ENCODE measurements around the gene SEMA3A. TPM values are rescaled to one million over a fixed set of nuclear protein-coding genes. Genes with fewer than 3 reads are reported as not detected.

SEMA3A gene
- total RNA-seq, 1 experiment from 2014 or later: 32.2 TPM

DNA sequence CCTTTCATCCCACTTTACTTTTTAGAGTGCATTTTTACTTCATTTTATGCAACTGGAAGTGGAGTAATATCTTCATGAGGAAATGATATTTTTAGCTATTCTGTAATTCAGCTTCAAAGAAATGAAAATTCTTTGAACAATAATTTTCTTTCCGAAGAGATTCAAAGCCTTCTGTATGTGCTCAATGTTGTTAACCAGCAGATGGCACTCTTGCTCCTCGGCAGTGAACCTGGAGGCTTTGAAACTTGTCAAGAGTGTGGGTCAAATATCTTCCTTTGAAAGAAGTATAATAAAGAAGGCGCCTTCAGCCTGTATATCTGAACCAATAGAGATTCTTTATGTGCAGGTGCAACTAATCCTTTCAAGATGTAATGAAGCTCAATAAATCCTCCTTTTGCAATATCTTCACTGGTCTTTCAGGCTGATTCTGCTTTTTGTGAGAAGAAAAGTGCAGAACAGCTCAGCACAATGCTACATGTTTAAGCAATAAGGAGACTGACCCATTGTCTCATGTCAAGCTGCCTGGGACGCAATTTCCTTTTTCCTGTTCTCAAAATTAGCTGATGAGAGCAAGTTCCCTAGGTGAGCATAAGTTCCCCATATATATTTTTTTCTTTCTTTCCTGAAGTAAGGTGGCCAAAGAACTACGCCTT lies 258.4 kb downstream of the SEMA3A start (continued):
- TF ChIP-seq, protein P1, sequence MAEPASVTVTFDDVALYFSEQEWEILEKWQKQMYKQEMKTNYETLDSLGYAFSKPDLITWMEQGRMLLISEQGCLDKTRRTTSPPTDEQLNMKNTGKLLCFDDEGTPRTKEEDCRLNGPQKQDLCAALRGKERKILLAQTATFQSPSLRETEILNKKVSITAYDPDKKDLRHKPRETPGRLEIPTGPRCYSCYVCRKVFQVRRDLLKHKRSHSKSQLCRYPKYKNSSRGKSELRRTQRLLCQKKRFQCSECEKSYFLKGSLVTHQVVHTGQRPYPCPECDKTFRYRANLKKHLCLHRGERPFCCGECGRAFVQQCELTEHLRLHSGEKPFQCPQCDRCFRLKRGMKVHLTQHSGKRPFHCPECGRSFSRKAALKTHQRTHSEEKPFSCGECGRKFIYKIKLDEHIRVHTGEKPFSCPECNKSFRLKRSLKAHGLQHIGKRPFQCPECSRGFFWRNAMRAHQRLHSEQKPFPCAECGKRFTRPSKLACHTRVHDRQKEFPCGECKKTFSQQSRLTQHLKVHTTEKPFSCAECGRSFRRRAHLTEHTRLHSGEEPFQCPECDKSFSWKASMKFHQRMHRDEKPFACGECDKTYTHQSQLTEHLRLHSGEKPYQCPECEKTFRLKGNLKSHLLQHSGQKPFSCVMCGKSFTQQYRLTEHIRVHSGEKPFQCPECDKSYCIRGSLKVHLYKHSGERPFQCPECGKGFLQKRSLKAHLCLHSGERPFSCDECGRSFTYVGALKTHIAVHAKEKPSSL (CRISPR knock-in tag; conservative IDR thresholded peaks at IDR 0.05): no peak
- TF ChIP-seq NR2C2 (CRISPR knock-in tag; IDR thresholded peaks at IDR 0.05) (no peak), CTCF (IDR thresholded peaks at IDR 0.05) (peak; percentile 70)

GRCh38 chr7:83934118-83934734 lies 260.4 kb downstream of the SEMA3A start:
- ATAC-seq (no peak), DNase-seq (ENCODE audit: low spot score) (no peak)
- ChIA-PET CTCF (interaction anchor here (0.6 to 3.1 kb wide), 4 partner anchors 14 to 1107 kb away, joined by 3 to 26 read pairs (median 4); no protein-coding TSS in a partner anchor), POLR2A (no interaction called here)
- Mint-ChIP-seq H3K27ac (no peak overlapping the region), H3K4me3 (no peak overlapping the region), H3K36me3 (no peaks in the 10 kb centered on the region), H3K27me3 (ENCODE audit: low read depth) (no peaks in the 10 kb centered on the region), H3K4me1 (0 out of 2 replicates have a peak, but pooled peaks cover 7% of the 10 kb centered on the region), H3K9me3 (no peaks in the 10 kb centered on the region)
- TF ChIP-seq ATF3 (CRISPR knock-in tag; conservative IDR thresholded peaks at IDR 0.05): no peak
- TF ChIP-seq, protein P2, sequence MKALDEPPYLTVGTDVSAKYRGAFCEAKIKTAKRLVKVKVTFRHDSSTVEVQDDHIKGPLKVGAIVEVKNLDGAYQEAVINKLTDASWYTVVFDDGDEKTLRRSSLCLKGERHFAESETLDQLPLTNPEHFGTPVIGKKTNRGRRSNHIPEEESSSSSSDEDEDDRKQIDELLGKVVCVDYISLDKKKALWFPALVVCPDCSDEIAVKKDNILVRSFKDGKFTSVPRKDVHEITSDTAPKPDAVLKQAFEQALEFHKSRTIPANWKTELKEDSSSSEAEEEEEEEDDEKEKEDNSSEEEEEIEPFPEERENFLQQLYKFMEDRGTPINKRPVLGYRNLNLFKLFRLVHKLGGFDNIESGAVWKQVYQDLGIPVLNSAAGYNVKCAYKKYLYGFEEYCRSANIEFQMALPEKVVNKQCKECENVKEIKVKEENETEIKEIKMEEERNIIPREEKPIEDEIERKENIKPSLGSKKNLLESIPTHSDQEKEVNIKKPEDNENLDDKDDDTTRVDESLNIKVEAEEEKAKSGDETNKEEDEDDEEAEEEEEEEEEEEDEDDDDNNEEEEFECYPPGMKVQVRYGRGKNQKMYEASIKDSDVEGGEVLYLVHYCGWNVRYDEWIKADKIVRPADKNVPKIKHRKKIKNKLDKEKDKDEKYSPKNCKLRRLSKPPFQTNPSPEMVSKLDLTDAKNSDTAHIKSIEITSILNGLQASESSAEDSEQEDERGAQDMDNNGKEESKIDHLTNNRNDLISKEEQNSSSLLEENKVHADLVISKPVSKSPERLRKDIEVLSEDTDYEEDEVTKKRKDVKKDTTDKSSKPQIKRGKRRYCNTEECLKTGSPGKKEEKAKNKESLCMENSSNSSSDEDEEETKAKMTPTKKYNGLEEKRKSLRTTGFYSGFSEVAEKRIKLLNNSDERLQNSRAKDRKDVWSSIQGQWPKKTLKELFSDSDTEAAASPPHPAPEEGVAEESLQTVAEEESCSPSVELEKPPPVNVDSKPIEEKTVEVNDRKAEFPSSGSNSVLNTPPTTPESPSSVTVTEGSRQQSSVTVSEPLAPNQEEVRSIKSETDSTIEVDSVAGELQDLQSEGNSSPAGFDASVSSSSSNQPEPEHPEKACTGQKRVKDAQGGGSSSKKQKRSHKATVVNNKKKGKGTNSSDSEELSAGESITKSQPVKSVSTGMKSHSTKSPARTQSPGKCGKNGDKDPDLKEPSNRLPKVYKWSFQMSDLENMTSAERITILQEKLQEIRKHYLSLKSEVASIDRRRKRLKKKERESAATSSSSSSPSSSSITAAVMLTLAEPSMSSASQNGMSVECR (CRISPR knock-in tag; IDR thresholded peaks at IDR 0.05; ENCODE audit: borderline replicate concordance): no peak
- TF ChIP-seq, protein P3, sequence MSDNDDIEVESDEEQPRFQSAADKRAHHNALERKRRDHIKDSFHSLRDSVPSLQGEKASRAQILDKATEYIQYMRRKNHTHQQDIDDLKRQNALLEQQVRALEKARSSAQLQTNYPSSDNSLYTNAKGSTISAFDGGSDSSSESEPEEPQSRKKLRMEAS (CRISPR knock-in tag; IDR thresholded peaks at IDR 0.05): no peak
- TF ChIP-seq NR1H2 (CRISPR knock-in tag; IDR thresholded peaks at IDR 0.05): no peak
- no peak for TF ChIP-seq ELF4 (CRISPR knock-in tag; IDR thresholded peaks at IDR 0.05; ENCODE audit: low read depth)
- no peak for TF ChIP-seq EMX1 (CRISPR knock-in tag; IDR thresholded peaks at IDR 0.05)
- TF ChIP-seq NR2C2 (CRISPR knock-in tag; IDR thresholded peaks at IDR 0.05): no peak
- no peak for TF ChIP-seq SMAD4 (CRISPR knock-in tag; IDR thresholded peaks at IDR 0.05)
- no peak for TF ChIP-seq KAT7 (CRISPR knock-in tag; IDR thresholded peaks at IDR 0.05; ENCODE audit: borderline replicate concordance)
- TF ChIP-seq SP1 (CRISPR knock-in tag; conservative IDR thresholded peaks at IDR 0.05): no peak
- no peak for TF ChIP-seq CREB1 (CRISPR knock-in tag; IDR thresholded peaks at IDR 0.05)
- TF ChIP-seq ZNF512 (CRISPR knock-in tag; IDR thresholded peaks at IDR 0.05; ENCODE audit: borderline replicate concordance): no peak
- TF ChIP-seq ZNF232 (CRISPR knock-in tag; IDR thresholded peaks at IDR 0.05): no peak
- no peak for TF ChIP-seq CREM (CRISPR knock-in tag; IDR thresholded peaks at IDR 0.05)
- TF ChIP-seq, protein P4, sequence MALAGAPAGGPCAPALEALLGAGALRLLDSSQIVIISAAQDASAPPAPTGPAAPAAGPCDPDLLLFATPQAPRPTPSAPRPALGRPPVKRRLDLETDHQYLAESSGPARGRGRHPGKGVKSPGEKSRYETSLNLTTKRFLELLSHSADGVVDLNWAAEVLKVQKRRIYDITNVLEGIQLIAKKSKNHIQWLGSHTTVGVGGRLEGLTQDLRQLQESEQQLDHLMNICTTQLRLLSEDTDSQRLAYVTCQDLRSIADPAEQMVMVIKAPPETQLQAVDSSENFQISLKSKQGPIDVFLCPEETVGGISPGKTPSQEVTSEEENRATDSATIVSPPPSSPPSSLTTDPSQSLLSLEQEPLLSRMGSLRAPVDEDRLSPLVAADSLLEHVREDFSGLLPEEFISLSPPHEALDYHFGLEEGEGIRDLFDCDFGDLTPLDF (CRISPR knock-in tag; IDR thresholded peaks at IDR 0.05): no peak
- TF ChIP-seq TEAD4 (CRISPR knock-in tag; IDR thresholded peaks at IDR 0.05): no peak
